GM23248 (cell line): ENCODE results near the gene LGR6.

Source experiments
- EZH2 ChIP-seq: fragments of 200-600 bp; sonication (generic); IDR thresholded peaks from 2 replicates; pipeline ENCODE4 v1.6.1; 2018; ENCODE audit warnings: antibody characterized with exemption, mild to moderate bottlenecking; ENCODE audit not compliant: insufficient read depth, poor library complexity, severe bottlenecking
- EZH2phosphoT487 ChIP-seq: fragments of 200-600 bp; sonication (generic); IDR thresholded peaks from 2 replicates; pipeline ENCODE4 v1.6.1; 2018; ENCODE audit warnings: antibody characterized with exemption, moderate library complexity, mild to moderate bottlenecking, low read depth; ENCODE audit not compliant: insufficient read depth

GRCh38 chr1:202158810-202159533 lies 34.6 kb upstream of the LGR6 start:
- TF ChIP-seq EZH2, result no peak
- TF ChIP-seq EZH2phosphoT487, result no peak
